K562 (cell line): ENCODE results near the gene CAMK2D. TPM values are rescaled to one million over a fixed set of nuclear protein-coding genes. Genes with fewer than 3 reads are reported as not detected.
A peak's percentile ranks its signal among the peaks of the same experiment; 100 is the strongest.

Source experiments
- ATAC-seq: fragments of 200-7000 bp; cut with Tn5 transposase; 3 replicates; pipeline ENCODE4 v1.9.1; 2020; ENCODE audit warnings: moderate library complexity
- BruUV-seq: library from RNA; stranded (reverse); fragments of 400-500 nt; replicated peaks from 2 replicates; lab custom pipeline; 2021; lab: Mats Ljungman, UMichigan
- CTCF ChIA-PET: fragments of 300-600 bp; formaldehyde crosslinking; extraction: SDS; loops from one replicate; lab custom pipeline; 2021; ENCODE audit warnings: low intra/inter-chr PET ratio; lab: Yijun Ruan, JAX
- POLR2A ChIA-PET: fragments of 300-600, 350-650 bp; sonication (Branson Sonifier 250); formaldehyde crosslinking; extraction: SDS; loops from one replicate; lab custom pipeline; 2021; ENCODE audit warnings: antibody characterized with exemption, inconsistent platforms; lab: Yijun Ruan, JAX
- DNase-seq, 4 experiments: peaks; one replicate each; pipeline versions ENCODE4 v3.0.0 to v3.0.0-alpha.2; 2011 to 2018; ENCODE audit warnings: low spot score in 3 of 4, mixed read lengths in 3 of 4; ENCODE audit errors: extremely low read depth in 1 of 4
- FAIRE-seq: peaks from 2 replicates; lab custom pipeline; 2011; peaks lifted over from hg19 to GRCh38; lab: Jason Lieb, UNC
- H2AFZ ChIP-seq: 2 replicates; pipeline ENCODE4 v1.6.0; 2011; ENCODE audit warnings: low read depth, low read length, control low read depth, inconsistent platforms
- H3K27ac ChIP-seq: fragments of 200-600 bp; 3 replicates; pipeline ENCODE4 v1.8.0; 2011; ENCODE audit warnings: low read depth, mild to moderate bottlenecking, control low read depth, inconsistent platforms, low read length, moderate library complexity, mixed read lengths; ENCODE audit errors: extremely low read depth
- H3K27me3 ChIP-seq, 2 experiments: fragments of 300-600 bp in 1 of 2; 2 replicates in 1 of 2; 3 replicates in 1 of 2; pipeline versions ENCODE4 v1.6.0 to v1.8.0; 2011; ENCODE audit warnings: inconsistent platforms in 2 of 2, low read length in 2 of 2, mild to moderate bottlenecking in 1 of 2, mixed read lengths in 1 of 2, moderate library complexity in 1 of 2; ENCODE audit not compliant: control insufficient read depth in 2 of 2, insufficient read depth in 2 of 2
- H3K36me3 ChIP-seq: fragments of 300-600 bp; 3 replicates; pipeline ENCODE4 v1.8.0; 2011; ENCODE audit warnings: mild to moderate bottlenecking, low read length, inconsistent platforms; ENCODE audit not compliant: control insufficient read depth, insufficient read depth
- H3K4me1 ChIP-seq, 2 experiments: fragments of 200-600 bp in 1 of 2; replicated peaks in 1 of 2; 2 replicates in 1 of 2; 3 replicates in 1 of 2; pipeline versions ENCODE4 v1.5.1 to v1.8.0; 2011; ENCODE audit warnings: inconsistent platforms in 2 of 2, low read length in 2 of 2, mild to moderate bottlenecking in 1 of 2, mixed read lengths in 1 of 2, moderate library complexity in 1 of 2; ENCODE audit not compliant: control insufficient read depth in 2 of 2, insufficient read depth in 2 of 2
- H3K4me2 ChIP-seq: 2 replicates; pipeline ENCODE4 v1.6.1; 2011; ENCODE audit warnings: low read length, control low read depth, inconsistent platforms, mixed read lengths; ENCODE audit not compliant: insufficient read depth
- H3K4me3 ChIP-seq: fragments of 200-600 bp; sonication (generic), shearing (Covaris generic); 2 replicates; pipeline ENCODE4 v1.5.1; 2016; ENCODE audit warnings: control low read depth, inconsistent platforms
- H3K79me2 ChIP-seq: fragments of 200-600 bp; 3 replicates; pipeline ENCODE4 v1.8.0; 2011; ENCODE audit warnings: low read length, inconsistent platforms; ENCODE audit not compliant: control insufficient read depth, insufficient read depth
- H3K9ac ChIP-seq, 2 experiments: 2 replicates each; pipeline versions ENCODE4 v1.6.0 to v1.6.1; 2011; ENCODE audit warnings: low read depth in 2 of 2, low read length in 2 of 2, control low read depth in 1 of 2, inconsistent platforms in 1 of 2, mild to moderate bottlenecking in 1 of 2, mixed read lengths in 1 of 2; ENCODE audit not compliant: insufficient read depth in 1 of 2
- H3K9me1 ChIP-seq: one replicate; pipeline ENCODE4 v1.6.0; 2011; ENCODE audit warnings: inconsistent platforms, mild to moderate bottlenecking, low read length, moderate library complexity; ENCODE audit not compliant: control insufficient read depth, insufficient read depth
- H3K9me3 ChIP-seq: replicated peaks from 2 replicates; pipeline ENCODE4 v1.5.1; 2011; ENCODE audit warnings: low read depth, low read length, inconsistent platforms; ENCODE audit not compliant: control insufficient read depth, insufficient read depth
- H4K20me1 ChIP-seq: replicated peaks from 2 replicates; pipeline ENCODE4 v1.6.1; 2011; ENCODE audit warnings: low read length, inconsistent platforms, mixed read lengths; ENCODE audit not compliant: control insufficient read depth, insufficient read depth
- ARID1B ChIP-seq: fragments of 450-650 bp; IDR thresholded peaks from 2 replicates; pipeline ENCODE4 v1.6.1; 2016; ENCODE audit warnings: antibody characterized with exemption, mild to moderate bottlenecking, inconsistent platforms
- ATF7 ChIP-seq: fragments of 450-650 bp; IDR thresholded peaks from 2 replicates; pipeline ENCODE4 v1.7.1; 2014; ENCODE audit warnings: mild to moderate bottlenecking, moderate library complexity
- CBFA2T3 ChIP-seq: fragments of 450-650 bp; IDR thresholded peaks from 2 replicates; pipeline ENCODE4 v1.6.1; 2017
- ELF2 ChIP-seq: fragments of 250-450 bp; sonication (Bioruptor Pico); IDR thresholded peaks from 2 replicates; pipeline ENCODE4 v1.5.0; 2021; ENCODE audit warnings: mild to moderate bottlenecking
- GABPB1 ChIP-seq: sonication (generic); formaldehyde crosslinking; IDR thresholded peaks from 2 replicates; pipeline ENCODE4 v1.8.0; 2022; ENCODE audit warnings: mild to moderate bottlenecking, missing genetic modification reagents
- JUND ChIP-seq, 2 experiments: IDR thresholded peaks; 2 replicates in 1 of 2; 3 replicates in 1 of 2; pipeline ENCODE4 v1.6.1; 2011; ENCODE audit warnings: borderline replicate concordance in 2 of 2, low read depth in 2 of 2, low read length in 2 of 2, improper control_type of control experiment in 1 of 2, missing biosample characterization in 1 of 2, missing genetic modification characterization in 1 of 2, missing genetic modification reagents in 1 of 2
- SLC30A9 ChIP-seq: fragments of 250-450 bp; sonication (Bioruptor Pico); IDR thresholded peaks from 2 replicates; pipeline ENCODE4 v1.8.0; 2022; ENCODE audit warnings: mild to moderate bottlenecking, moderate library complexity
- SMARCA4 ChIP-seq: fragments of 450-650 bp; IDR thresholded peaks from 2 replicates; pipeline ENCODE4 v1.6.1; 2016
- ZNF217 ChIP-seq: sonication (generic); formaldehyde crosslinking; IDR thresholded peaks from 2 replicates; pipeline ENCODE4 v1.8.0; 2022; ENCODE audit warnings: mild to moderate bottlenecking, missing genetic modification reagents
- WGBS: fragments of 100-300 bp; shearing (Covaris generic); methylation state at CpG from one replicate; pipeline ENCODE4 v1.1.6; 2016; ENCODE audit warnings: low coverage, mixed read lengths; ENCODE audit not compliant: insufficient coverage; ENCODE audit errors: missing lambda C conversion rate; 5-methylcytosine and 5-hydroxymethylcytosine counted together
- in situ Hi-C: fragments of 300-500 bp; cut with MboI; formaldehyde crosslinking; loops from 4 replicates; pipeline ENCODE4 v1.15.0; 2018; ENCODE audit warnings: inconsistent platforms, mixed read lengths
- intact Hi-C: fragments of 100-400 bp; cut with micrococcal nuclease; formaldehyde crosslinking; loops from 2 replicates; pipeline ENCODE4 v1.14.2; 2022
- polyA plus RNA-seq, 8 experiments: library from polyadenylated mRNA; depleted of rRNA in 4 of 8; stranded (reverse) in 5 of 8; unstranded in 3 of 8; fragments of >200 nt; fragmentation: Nextera tagmentation in 2 of 8; fragmentation: Illumina TruSeq in 1 of 8; extraction: Ambion mirVana in 2 of 8; extraction: Trizol in 1 of 8; gene quantifications; 2 replicates each; pipeline versions ENCODE4 v1.2.1 to v1.2.3, GENCODE V29; 2011 to 2014; ENCODE audit warnings: inconsistent platforms in 1 of 8, missing spikeins in 1 of 8
- total RNA-seq, 7 experiments: library from RNA; depleted of rRNA in 6 of 7; stranded (reverse); fragments of >200 nt in 6 of 7; fragmentation: Illumina TruSeq in 2 of 7; extraction: Trizol in 2 of 7; gene quantifications; 2 replicates each; pipeline versions ENCODE4 v1.2.1 to v1.2.3, GENCODE V29; 2011 to 2021; ENCODE audit warnings: low replicate concordance in 1 of 7

Gene CAMK2D
- total and polyA plus RNA-seq, 9 of the 15 experiments (the other 6 are each of a cell fraction or from before 2014, with no cell fraction given), result 0.01 to 0.33 (median 0.04) TPM; not detected in 2

- intact Hi-C loops, result no loop called here
- no peak for DNase-seq
- H3K4me3 ChIP-seq, result no peak overlapping the region
- ChIA-PET CTCF (no interaction called here), POLR2A (no interaction called here)
- no peak overlapping the region for H3K4me2 ChIP-seq
- no peaks in the 10 kb centered on the region for H3K9me1 ChIP-seq
- no TSS peak for BruUV-seq
- H3K36me3 ChIP-seq, result no peaks in the 10 kb centered on the region
- H3K27ac ChIP-seq, result no peak overlapping the region
- FAIRE-seq, result no peak
- no peaks in the 10 kb centered on the region for H3K79me2 ChIP-seq
- no peak for TF ChIP-seq GABPB1 (CRISPR knock-in tag)
- no peak for TF ChIP-seq ELF2
- TF ChIP-seq SLC30A9, result no peak
- 0 out of 2 replicates have a peak, but pooled peaks have one; percentile 25 for TF ChIP-seq SMARCA4
- peak; percentile 40; the same call in 1 of the 2 replicates for TF ChIP-seq CBFA2T3
- TF ChIP-seq JUND (IDR thresholded peaks at IDR 0.05; ENCODE audit: borderline replicate concordance, low read depth, low read length), result no peak
- TF ChIP-seq JUND (tag; IDR thresholded peaks at IDR 0.05; ENCODE audit: borderline replicate concordance, low read depth, low read length), result peak; percentile 47; the same call in 1 of the 3 replicates
- 0 out of 2 replicates have a peak, but pooled peaks have one; percentile 19 for TF ChIP-seq ARID1B
- 0 out of 2 replicates have a peak, but pooled peaks have one; percentile 17 for TF ChIP-seq ATF7
- no peak for TF ChIP-seq ZNF217 (CRISPR knock-in tag)
- ATAC-seq, result peak; percentile 44; the same call in 2 of the 3 replicates
- WGBS, result 0% methylated on average over 1 of the region's 1 CpG
- in situ Hi-C loops, result no loop called here
- H3K27me3 ChIP-seq, result no peaks in the 10 kb centered on the region
- no peaks in the 10 kb centered on the region for H4K20me1 ChIP-seq
- H3K4me1 ChIP-seq, result no peaks in the 10 kb centered on the region; a peak in 1 of 5 replicates
- H2AFZ ChIP-seq, result peak overlapping the region; percentile 22; the same call in 1 of the 2 replicates
- no peaks in the 10 kb centered on the region; the same call in 1 of the 2 replicates for H3K9me3 ChIP-seq
- H3K9ac ChIP-seq, result no peak overlapping the region
Observed at GRCh38 chr4:113574636-113575103, 186.9 kb downstream of the CAMK2D start.
